ENCODE measurements around the gene GADD45B. TPM values are rescaled to one million over a fixed set of nuclear protein-coding genes. Genes with fewer than 3 reads are reported as not detected.

GADD45B gene
- total RNA-seq, 6 donors from 2014 or later: 93.2 to 247 (median 139) TPM

DNA sequence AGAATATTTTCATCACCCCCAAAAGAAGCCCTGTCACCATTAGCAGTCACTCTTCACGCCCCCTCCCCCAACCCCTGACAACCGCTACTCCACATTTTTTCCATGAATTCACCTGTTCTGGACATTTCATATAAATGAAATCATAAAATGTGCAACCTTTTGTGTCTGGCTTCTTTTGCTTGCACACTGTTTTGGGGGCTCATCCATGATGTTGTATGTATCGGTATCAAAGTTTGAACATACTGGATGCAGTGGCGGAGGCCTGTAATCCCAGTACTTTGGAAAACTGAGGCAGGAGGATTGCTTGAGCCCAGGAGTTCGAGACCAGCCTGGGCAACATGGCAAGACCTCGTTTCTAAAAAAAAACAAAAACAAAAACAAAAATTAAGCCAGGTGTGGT lies 7.2 kb downstream of the GADD45B start:
- Histone ChIP-seq H3K4me1 (peaks cover 13 to 23% (median 17%) of the 10 kb centered on the region in 4 donors), H3K9me3 (peaks cover 3 to 10% (median 8%) of the 10 kb centered on the region in 4 donors), H3K36me3 (peaks cover 0 to 5% (median 0%) of the 10 kb centered on the region in 4 donors), H3K4me3 (no peak overlapping the region), H3K27ac (no peak overlapping the region), H3K27me3 (no peaks in the 10 kb centered on the region)
- 87 to 88% methylated on average over 6 of the region's 6 CpGs for WGBS, 2 donors
- no peak for DNase-seq
- TF ChIP-seq POLR2A (IDR thresholded peaks at IDR 0.05) (no peak), EP300 (IDR thresholded peaks at IDR 0.05) (no peak), POLR2AphosphoS5 (IDR thresholded peaks at IDR 0.05) (no peak)
- TF ChIP-seq, protein P1, sequence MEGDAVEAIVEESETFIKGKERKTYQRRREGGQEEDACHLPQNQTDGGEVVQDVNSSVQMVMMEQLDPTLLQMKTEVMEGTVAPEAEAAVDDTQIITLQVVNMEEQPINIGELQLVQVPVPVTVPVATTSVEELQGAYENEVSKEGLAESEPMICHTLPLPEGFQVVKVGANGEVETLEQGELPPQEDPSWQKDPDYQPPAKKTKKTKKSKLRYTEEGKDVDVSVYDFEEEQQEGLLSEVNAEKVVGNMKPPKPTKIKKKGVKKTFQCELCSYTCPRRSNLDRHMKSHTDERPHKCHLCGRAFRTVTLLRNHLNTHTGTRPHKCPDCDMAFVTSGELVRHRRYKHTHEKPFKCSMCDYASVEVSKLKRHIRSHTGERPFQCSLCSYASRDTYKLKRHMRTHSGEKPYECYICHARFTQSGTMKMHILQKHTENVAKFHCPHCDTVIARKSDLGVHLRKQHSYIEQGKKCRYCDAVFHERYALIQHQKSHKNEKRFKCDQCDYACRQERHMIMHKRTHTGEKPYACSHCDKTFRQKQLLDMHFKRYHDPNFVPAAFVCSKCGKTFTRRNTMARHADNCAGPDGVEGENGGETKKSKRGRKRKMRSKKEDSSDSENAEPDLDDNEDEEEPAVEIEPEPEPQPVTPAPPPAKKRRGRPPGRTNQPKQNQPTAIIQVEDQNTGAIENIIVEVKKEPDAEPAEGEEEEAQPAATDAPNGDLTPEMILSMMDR (IDR thresholded peaks at IDR 0.05): no peak
- no peak for ATAC-seq (ENCODE audit: low FRiP score in 2 of 2)

GRCh38 chr19:2483484-2484151 lies 7.7 kb downstream of the GADD45B start:
- no peak for ATAC-seq (ENCODE audit: low FRiP score in 2 of 2)
- WGBS, 2 donors: 88 to 95% methylated on average over 4 of the region's 4 CpGs
- TF ChIP-seq POLR2AphosphoS5 (IDR thresholded peaks at IDR 0.05) (no peak), POLR2A (IDR thresholded peaks at IDR 0.05) (no peak), EP300 (IDR thresholded peaks at IDR 0.05) (no peak)
- TF ChIP-seq, protein P1 (IDR thresholded peaks at IDR 0.05): no peak

GRCh38 chr19:2484178-2484937 lies 8.4 kb downstream of the GADD45B start:
- peaks cover 18 to 23% (median 21%) of the 10 kb centered on the region in 4 donors for H3K4me1 ChIP-seq
- H3K27me3 ChIP-seq: peaks cover 0 to 8% (median 0%) of the 10 kb centered on the region in 4 donors
- no peak for ATAC-seq (ENCODE audit: low FRiP score in 2 of 2)
- no peak overlapping the region for H3K27ac ChIP-seq
- peaks cover 3 to 10% (median 8%) of the 10 kb centered on the region in 4 donors for H3K9me3 ChIP-seq
- 89 to 93% methylated on average over 13 of the region's 13 CpGs for WGBS, 2 donors
- H3K4me3 ChIP-seq: no peak overlapping the region
- DNase-seq: no peak
- H3K36me3 ChIP-seq: no peaks in the 10 kb centered on the region
- TF ChIP-seq POLR2AphosphoS5 (IDR thresholded peaks at IDR 0.05): no peak

More at GRCh38 chr19:2483484-2484151, 7.7 kb downstream of the GADD45B start:
- DNase-seq: no peak
- peaks cover 0 to under 1% (median 0%) of the 10 kb centered on the region in 4 donors for H3K27me3 ChIP-seq
- no peak overlapping the region for H3K27ac ChIP-seq
- no peak overlapping the region for H3K4me3 ChIP-seq
- H3K9me3 ChIP-seq: peaks cover 3 to 10% (median 8%) of the 10 kb centered on the region in 4 donors
- no peaks in the 10 kb centered on the region for H3K36me3 ChIP-seq
- peaks cover 18 to 23% (median 20%) of the 10 kb centered on the region in 4 donors for H3K4me1 ChIP-seq

- Histone ChIP-seq H3K4me3 (no peak overlapping the region), H3K36me3 (no peaks in the 10 kb centered on the region), H3K27me3 (peaks cover 0 to 15% (median 0%) of the 10 kb centered on the region in 4 donors), H3K9me3 (peaks cover 3 to 10% (median 8%) of the 10 kb centered on the region in 4 donors), H3K4me1 (peaks cover 24 to 27% (median 26%) of the 10 kb centered on the region in 4 donors), H3K27ac (no peak overlapping the region)
- WGBS, 2 donors: 72% methylated on average over 8 of the region's 8 CpGs
- no peak for TF ChIP-seq POLR2A (IDR thresholded peaks at IDR 0.05)
- no peak for TF ChIP-seq EP300 (IDR thresholded peaks at IDR 0.05)
- no peak for TF ChIP-seq POLR2AphosphoS5 (IDR thresholded peaks at IDR 0.05)
- TF ChIP-seq, protein P1 (IDR thresholded peaks at IDR 0.05): no peak
- DNase-seq (no peak), ATAC-seq (ENCODE audit: low FRiP score in 2 of 2) (no peak)
Measured at GRCh38 chr19:2485428-2485827, 9.5 kb downstream of the GADD45B start.

GRCh38 chr19:2487090-2487489 lies 11.2 kb downstream of the GADD45B start:
- no peak for DNase-seq
- WGBS, 2 donors: 92 to 93% methylated on average over 9 to 12 of the region's 12 CpGs
- ATAC-seq (ENCODE audit: low FRiP score in 2 of 2): no peak
- H3K9me3 ChIP-seq: peaks cover 3 to 10% (median 7%) of the 10 kb centered on the region in 4 donors
- peaks cover 39 to 44% (median 41%) of the 10 kb centered on the region in 4 donors for H3K4me1 ChIP-seq
- no peak overlapping the region for H3K4me3 ChIP-seq
- peaks cover 0 to 15% (median 0%) of the 10 kb centered on the region in 4 donors for H3K27me3 ChIP-seq
- H3K36me3 ChIP-seq: no peaks in the 10 kb centered on the region
- H3K27ac ChIP-seq: no peak overlapping the region
- TF ChIP-seq, protein P1 (IDR thresholded peaks at IDR 0.05): no peak
- TF ChIP-seq EP300 (IDR thresholded peaks at IDR 0.05) (no peak), POLR2A (IDR thresholded peaks at IDR 0.05) (no peak), POLR2AphosphoS5 (IDR thresholded peaks at IDR 0.05) (no peak)
